ENCODE results near the gene KCTD6. TPM values are rescaled to one million over a fixed set of nuclear protein-coding genes. Genes with fewer than 3 reads are reported as not detected.

Gene KCTD6
- total and polyA plus RNA-seq, 2 experiments from 2014 or later, result 28.3 to 34.6 TPM

GRCh38 chr3:58452176-58452575 is 39.7 kb upstream of the KCTD6 start:
- Histone ChIP-seq H4K20me1 (replicated peaks; ENCODE audit: insufficient read depth) (no peaks in the 10 kb centered on the region), H3K4me3 (no peak overlapping the region), H3K36me3 (ENCODE audit: insufficient read depth) (no peaks in the 10 kb centered on the region), H3K27ac (ENCODE audit: low read depth) (no peak overlapping the region), H2AFZ (no peak overlapping the region), H3K4me1 (ENCODE audit: insufficient read depth) (no peaks in the 10 kb centered on the region; the same call in 1 of the 2 replicates), H3F3A (replicated peaks; ENCODE audit: low read depth) (no peaks in the 10 kb centered on the region), H3K27me3 (ENCODE audit: insufficient read depth) (no peaks in the 10 kb centered on the region), H3K79me2 (replicated peaks; ENCODE audit: insufficient read depth) (no peaks in the 10 kb centered on the region), H3K9me2 (ENCODE audit: insufficient read depth) (peaks cover 3% of the 10 kb centered on the region; the same call in 1 of the 2 replicates), H3K4me2 (no peak overlapping the region)
- Mint-ChIP-seq H3K4me3 (no peak overlapping the region), H3K9me3 (peaks cover 34% of the 10 kb centered on the region), H3K27ac (no peak overlapping the region), H3K36me3 (ENCODE audit: low read depth) (peaks cover 20% of the 10 kb centered on the region; the same call in 2 of the 3 replicates), H3K4me1 (no peaks in the 10 kb centered on the region), H3K27me3 (ENCODE audit: insufficient read depth, low read depth, poor library complexity) (peaks cover 8% of the 10 kb centered on the region)
- ATAC-seq (no peak), DNase-seq (ENCODE audit: low spot score) (no peak)
- no peak for TF ChIP-seq CTCF (conservative IDR thresholded peaks at IDR 0.05; ENCODE audit: low read depth in 2 of 2)

- no peak overlapping the region for H2AFZ ChIP-seq
- DNase-seq (ENCODE audit: low spot score) (no peak), ATAC-seq (no peak)
- peaks cover 17% of the 10 kb centered on the region for H3K9me3 Mint-ChIP-seq
- H3K27ac Mint-ChIP-seq, result no peak overlapping the region
- H3K4me2 ChIP-seq, result no peak overlapping the region
- H3K4me1 Mint-ChIP-seq, result peaks cover 9% of the 10 kb centered on the region
- H3K36me3 ChIP-seq (ENCODE audit: insufficient read depth), result no peaks in the 10 kb centered on the region
- H3K4me3 Mint-ChIP-seq, result no peak overlapping the region
- no peaks in the 10 kb centered on the region for H3K27me3 ChIP-seq (ENCODE audit: insufficient read depth)
- TF ChIP-seq CTCF (conservative IDR thresholded peaks at IDR 0.05; ENCODE audit: low read depth in 2 of 2) (no peak), CREB1 (CRISPR knock-in tag; IDR thresholded peaks at IDR 0.05; ENCODE audit: low read depth) (no peak), ETS1 (IDR thresholded peaks at IDR 0.05) (no peak), ZNF331 (CRISPR knock-in tag; IDR thresholded peaks at IDR 0.05; ENCODE audit: low read depth) (no peak), EZH2phosphoT487 (IDR thresholded peaks at IDR 0.05; ENCODE audit: unreplicated experiment) (no peak), NANOG (IDR thresholded peaks at IDR 0.05; ENCODE audit: borderline replicate concordance) (no peak)
- H3K79me2 ChIP-seq (replicated peaks; ENCODE audit: insufficient read depth), result no peaks in the 10 kb centered on the region
- peaks cover 3% of the 10 kb centered on the region; the same call in 1 of the 2 replicates for H3K9me2 ChIP-seq (ENCODE audit: insufficient read depth)
- peaks cover 8% of the 10 kb centered on the region; the same call in 1 of the 3 replicates for H3K36me3 Mint-ChIP-seq (ENCODE audit: low read depth)
- no peak overlapping the region for H3K27ac ChIP-seq (ENCODE audit: low read depth)
- H3F3A ChIP-seq (replicated peaks; ENCODE audit: low read depth), result no peaks in the 10 kb centered on the region
- peaks cover 6% of the 10 kb centered on the region for H3K27me3 Mint-ChIP-seq (ENCODE audit: insufficient read depth, low read depth, poor library complexity)
- H3K4me3 ChIP-seq, result no peak overlapping the region
- H4K20me1 ChIP-seq (replicated peaks; ENCODE audit: insufficient read depth), result no peaks in the 10 kb centered on the region
- peaks cover 9% of the 10 kb centered on the region for H3K4me1 ChIP-seq (ENCODE audit: insufficient read depth)
Measured at GRCh38 chr3:58459160-58459559, 32.7 kb upstream of the KCTD6 start.
